Measurements from ENCODE around the gene SLC37A1.
"Not testable (repeated sequence)": the region's sequence is repeated elsewhere in the genome, so short reads cannot be mapped to it uniquely, and the experiment has no call there.

The SLC37A1 gene

DNA sequence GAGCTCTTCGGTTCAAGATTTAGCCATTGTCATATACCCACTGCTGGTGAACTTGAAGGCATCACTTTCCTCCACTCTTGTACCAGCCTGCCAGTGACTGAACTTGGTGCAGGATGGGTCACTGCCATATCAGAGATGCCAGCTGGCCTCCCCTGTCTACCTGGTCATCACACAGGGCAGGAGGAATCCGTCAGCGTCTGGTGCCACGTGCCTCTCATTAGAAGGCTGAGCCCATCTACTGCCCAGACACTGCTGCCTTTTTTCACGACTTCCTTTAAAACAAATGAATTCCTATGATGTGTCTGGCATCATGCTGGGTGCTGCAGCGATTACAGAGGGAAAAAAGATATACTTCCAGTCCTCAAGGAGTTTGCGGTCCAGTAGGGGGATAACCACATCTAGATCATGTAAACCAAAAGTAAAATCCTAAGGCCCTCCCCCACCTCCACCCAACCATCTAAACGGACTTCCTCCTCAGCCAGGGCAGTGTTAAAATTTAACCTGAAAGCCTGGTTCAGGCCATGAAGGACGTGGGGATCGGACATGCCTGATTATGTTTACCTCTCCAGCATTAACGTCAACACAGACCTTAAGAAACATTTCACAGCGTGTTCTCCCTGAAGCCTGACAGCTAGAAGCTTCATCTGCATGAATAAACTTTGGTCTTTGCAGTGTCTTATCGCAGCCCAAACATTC lies 110.6 kb downstream of the SLC37A1 start:
- no peak for DNase-seq

- DNase-seq = no peak
These were observed 111.3 kb downstream of the SLC37A1 start for GRCh38 chr21:42624936-42625335.

- DNase-seq = no peak
These were observed 112.5 kb downstream of the SLC37A1 start for GRCh38 chr21:42626171-42626570.

GRCh38 chr21:42627527-42628289 lies 114.1 kb downstream of the SLC37A1 start:
- peak; percentile 19 for DNase-seq

GRCh38 chr21:42628466-42629061 lies 114.9 kb downstream of the SLC37A1 start:
- not testable (repeated sequence) for DNase-seq

DNA sequence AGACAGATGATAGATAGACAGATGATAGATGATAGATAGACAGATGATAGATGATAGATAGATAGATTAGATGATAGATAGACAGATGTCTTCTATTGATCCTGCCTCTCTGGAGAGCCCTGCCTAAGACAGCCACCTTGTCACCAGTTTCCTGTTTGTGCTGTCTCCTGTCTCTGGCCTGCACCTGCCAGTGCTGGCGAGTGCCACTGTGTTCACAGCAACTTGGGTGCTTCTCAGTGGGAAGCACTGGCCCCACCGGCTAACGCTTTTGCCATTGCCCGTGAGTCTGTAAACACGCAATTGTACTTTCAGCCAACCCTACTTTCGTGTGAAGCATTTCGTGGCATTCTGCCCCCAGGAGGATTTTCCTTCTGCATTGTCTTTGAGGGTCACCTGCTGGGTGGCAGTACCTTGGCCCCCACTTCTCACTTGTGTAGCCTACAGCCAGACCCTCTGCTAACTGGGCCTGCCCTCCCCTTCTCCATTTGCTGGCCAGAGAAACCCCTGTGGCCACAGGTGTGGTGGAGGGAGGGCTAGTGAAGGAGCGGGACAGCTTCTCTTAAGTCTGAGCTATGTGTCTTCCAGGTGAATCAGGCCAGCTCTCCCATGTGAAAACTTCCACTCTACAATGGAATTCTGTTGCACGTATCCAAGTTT lies 116.4 kb downstream of the SLC37A1 start:
- no peak for DNase-seq

DNA sequence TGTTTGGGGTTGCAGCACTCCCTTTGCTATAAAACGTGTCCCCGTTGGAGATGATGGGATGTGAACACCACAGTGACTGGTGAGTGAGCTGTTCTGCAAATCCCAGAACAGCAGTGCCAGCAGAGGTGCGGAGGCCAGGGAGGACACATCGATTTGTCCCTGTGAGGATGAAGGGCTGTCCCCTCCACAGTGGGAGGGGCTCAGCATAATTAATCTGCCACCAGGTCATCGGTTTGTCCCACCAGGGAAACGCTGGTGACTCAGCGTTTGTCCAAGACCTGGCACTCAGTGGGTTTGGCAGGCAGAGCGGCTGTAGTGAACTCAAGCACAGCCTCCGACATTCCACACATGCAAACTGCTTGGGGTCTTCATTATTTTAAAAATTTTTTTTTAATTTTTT lies 117.0 kb downstream of the SLC37A1 start:
- DNase-seq = no peak

Measured in NCI-H2029 treated with DMSO at 0.1 percent for 48 hours (cell line).